ENCODE measurements around the gene PPT2.
A peak's percentile ranks its signal among the peaks of the same experiment; 100 is the strongest.
"Not testable (repeated sequence)": the region's sequence is repeated elsewhere in the genome, so short reads cannot be mapped to it uniquely, and the experiment has no call there.

PPT2 gene

DNA sequence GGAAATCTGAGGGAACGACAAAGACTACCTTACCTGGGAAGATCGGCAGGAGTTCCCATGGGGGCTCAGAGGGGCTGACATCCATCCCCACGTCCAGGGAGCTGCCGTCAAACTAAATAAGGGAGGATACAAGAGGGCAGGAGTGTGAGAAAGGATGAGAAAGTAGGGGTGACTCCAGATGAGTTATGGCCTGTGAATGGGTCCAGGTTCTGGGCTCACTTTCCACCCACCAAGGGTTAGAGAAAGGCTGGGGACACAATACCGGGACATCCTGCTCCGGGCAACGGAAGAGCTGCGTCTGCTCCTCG lies 26.6 kb upstream of the PPT2 start:
- no peak for DNase-seq (ENCODE audit: low read depth)

DNA sequence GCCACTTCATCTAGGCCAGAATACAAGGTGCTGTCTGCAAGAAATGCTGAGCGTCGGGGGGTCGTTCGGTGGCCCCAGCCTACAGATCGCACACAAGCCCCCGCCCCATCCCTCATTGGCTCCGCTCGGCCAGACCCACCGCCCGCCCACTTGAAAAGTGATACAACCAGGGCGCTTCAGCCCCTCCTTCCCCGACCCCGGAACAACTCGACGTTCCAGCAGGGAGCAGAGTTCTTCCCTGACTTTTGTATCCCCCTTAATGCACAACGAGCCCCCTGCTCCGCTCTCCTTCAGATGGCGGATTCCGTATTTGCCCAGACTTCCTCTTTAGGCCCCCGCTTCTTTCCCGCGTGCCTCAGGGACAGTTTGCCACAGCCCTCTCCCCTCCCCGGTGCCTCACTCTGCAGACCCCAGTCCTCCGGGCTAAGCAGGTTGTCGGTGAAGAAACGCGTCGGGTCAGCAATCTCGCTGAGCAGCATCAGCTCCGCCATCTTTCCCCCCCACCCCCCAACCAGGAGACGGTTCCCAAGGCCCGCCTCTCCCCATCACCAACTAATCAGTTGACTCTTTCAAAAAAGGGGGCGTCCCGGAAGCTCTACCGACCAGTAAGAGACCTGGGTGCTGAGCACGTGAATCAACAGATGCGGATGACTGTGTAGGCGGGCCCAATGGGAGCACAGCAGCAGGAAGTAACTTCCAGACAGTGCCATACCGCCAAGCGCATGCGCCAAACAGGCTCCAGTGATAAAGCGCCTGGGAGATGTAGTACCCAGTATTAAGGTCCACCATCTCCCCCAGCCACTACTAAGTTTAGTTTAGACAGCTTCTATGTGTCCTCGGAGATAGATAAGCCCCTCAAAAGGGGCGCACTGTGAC lies 26.0 kb upstream of the PPT2 start, which contains the start of gene ATF6B:
TSS of gene ATF6B (minus strand) at position 530 of the 876 bp plus-strand sequence. CDS start at position 491, 39 bp downstream.
- DNase-seq (ENCODE audit: low read depth) = peak; percentile 94

DNA sequence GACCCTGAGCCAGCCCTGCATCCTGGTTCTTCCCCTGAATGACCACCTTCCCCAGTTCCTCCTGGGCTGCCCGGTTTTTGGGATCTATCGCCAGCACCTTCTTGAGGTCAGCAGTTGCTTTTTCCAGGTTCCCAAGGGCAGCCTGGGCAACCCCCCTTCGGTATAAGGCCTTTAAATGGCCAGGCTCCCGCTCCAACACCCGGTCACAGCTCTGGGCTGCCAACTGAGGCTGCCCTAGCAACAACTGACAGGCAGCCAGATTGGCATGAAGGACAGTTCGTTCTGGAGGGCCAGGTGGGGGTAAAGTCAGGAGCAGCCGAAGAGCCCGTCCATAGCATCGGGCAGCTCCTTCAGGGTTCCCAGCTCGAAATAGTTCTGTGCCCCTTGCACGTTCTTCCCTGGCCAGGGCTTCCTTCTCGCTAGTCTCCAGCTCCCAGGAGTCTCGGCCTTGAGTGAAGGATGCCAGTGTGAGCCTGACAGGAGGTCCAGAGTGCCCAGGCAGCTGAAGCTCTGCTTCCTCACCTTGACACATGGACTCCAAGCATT lies 25.1 kb upstream of the PPT2 start:
- no peak for DNase-seq (ENCODE audit: low read depth)

DNA sequence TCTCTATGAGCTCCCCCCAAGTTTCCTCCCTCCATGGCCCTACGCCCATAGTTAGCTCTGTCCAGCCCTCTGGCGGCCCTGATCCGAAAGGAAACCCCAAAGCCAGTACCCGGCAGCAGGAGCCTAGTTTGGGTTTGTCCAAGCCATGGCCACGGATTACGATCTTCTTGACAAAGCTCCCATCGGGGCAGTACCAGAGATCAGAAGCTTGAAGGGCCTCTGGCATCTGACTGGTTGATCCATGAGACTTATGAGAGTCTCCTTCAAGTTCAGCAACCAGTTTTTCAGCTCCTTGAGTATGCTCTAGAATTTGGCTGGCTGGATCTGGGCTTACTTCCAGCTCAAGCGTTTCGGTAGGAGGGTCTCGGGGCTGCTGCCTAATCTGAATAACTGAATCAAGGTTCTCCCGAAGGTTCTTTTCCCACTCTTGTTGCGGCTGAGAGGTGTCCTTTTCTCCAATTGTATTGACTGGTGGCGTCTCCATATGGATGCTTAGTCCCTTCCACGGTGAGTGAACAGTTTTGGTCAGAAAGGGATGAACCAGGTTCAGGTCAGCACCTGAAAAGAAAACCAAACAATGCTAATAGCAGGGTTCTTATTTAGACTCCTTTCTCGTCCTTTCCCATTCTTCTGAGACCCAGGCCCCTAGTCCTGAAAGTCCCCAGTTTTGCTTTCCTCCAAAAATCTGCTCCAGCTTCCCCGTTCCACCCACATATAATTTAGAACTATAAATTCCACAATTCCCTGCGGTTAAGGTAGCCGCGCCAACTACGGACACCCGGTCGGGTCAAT lies 24.4 kb upstream of the PPT2 start:
- no peak for DNase-seq (ENCODE audit: low read depth)

DNA sequence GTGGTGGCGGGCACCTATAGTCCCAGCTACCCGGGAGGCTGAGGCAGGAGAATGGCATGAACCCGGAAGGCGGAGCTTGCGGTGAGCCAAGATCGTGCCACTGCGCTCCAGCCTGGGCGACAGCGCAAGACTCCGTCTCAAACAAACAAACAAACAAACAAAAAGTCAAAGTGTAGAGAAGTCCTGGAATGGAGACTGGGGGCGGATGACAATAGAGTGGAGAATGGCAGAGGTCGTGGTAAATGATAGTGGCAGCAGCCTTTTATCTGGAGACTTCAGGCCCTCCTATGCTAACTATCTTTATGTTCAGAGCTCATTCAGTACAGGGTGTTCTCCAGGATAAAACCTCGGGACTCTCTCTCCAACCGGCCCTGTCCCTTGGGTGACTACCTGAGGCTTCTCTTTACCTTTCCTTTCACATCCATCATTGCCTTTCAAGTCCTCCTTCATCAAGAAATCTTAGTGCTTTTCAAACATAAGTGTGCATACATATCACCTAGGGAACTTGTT lies 22.4 kb upstream of the PPT2 start:
- no peak for DNase-seq (ENCODE audit: low read depth)

DNA sequence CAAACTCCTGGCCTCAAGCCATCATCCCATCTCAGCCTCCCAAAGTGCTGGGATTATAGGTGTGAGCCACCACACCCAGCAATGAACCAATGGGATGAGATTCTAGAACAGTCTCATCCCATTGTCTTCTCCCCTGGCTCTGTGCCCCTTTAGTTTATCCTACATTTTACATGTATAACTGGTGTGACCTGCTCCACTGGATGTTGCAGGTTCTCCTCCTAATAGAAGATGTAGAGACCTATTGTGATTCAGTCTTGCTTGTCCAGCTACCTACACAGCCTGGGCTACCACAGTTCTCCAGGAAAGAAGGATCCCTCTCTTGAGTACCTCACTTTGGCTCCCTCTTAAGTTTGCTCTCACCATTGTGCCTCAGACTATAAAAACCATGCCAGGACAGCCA lies 21.8 kb upstream of the PPT2 start:
- no peak for DNase-seq (ENCODE audit: low read depth)

DNA sequence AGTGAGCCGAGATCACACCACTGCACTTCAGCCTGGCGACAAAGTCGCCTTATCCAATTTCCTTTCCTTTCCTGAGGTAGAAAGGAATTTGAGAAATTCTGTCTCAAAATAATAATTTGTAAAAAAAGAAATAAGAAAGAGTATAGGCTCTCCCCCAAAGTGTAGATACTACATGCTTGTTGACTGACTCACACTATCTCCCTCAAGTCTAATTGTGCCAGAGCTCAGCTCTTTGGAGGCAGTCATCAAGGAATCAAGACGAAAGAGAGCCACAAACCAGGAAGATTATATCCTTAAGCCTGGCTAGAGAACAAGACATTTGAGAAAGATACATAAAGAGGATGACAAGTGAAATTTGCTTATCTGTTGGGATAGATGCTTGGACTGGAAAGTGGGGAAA lies 20.2 kb upstream of the PPT2 start:
- DNase-seq (ENCODE audit: low read depth) = no peak

DNA sequence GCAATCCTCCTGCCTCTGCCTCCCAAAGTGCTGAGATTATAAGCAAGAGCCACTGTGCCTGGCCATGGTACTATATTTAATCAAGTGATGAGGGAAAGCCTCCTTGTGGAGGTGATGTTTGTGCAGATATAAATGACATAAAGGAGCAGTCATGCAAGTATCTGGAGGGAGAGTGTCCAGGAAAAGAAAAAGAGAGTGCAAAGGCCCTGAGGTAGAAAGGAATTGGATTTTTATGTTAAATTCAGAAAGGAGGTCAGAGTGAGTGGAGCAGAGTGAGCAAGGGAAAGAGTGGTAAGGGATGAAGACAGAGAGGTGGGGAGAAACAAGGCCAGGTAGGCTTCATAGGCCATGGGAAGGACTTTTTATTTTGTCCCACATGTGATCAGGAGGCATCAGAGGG lies 16.5 kb upstream of the PPT2 start:
- no peak for DNase-seq (ENCODE audit: low read depth)

DNA sequence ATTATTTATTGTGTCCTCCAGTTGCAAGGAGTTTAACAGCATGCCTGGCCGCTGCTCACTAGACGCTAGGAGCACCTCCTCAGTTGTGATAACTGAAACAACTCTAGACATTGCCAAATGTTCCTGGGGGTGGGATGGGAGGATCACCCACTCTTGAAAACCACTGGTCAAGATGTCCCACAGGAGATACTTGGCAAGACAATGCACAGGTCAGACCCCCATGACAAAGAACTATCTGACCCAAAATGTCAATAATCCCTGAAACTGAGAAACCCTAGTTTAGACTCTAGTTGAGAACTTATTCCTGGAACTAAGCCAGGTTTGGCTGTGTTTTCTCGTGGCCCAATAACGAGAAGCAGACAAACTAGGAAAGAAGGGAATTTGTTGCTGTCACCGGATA lies 14.4 kb upstream of the PPT2 start:
- no peak for DNase-seq (ENCODE audit: low read depth)

DNA sequence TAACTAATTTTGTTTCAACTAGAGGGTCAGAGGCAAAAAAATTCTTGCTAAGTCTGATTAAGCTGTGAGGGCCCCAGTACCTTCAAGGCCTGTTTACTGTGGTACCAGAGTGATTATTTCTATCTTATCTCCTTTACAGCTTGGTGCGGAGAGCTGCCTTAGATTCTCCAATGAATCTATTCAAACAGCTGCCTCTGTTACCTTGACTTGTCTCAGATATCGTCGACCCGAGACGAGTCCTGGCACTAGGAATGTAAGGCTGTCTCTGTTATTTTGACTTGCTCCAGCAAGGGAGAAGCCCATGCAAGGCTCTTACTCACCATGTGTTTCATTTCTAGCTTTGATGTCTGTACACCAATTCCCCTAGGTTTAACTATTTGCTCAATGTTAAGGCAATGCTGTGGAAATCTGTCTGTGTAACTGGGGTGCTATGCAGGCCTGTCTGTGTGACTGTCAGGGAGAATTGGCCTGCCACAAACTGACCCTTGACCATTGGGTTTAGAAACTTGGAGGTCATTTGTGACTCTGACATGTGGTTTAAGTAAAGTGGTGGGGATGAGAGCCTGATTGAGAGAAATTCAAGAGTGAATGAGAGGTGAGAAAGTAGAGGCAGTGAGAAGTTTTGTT lies 13.4 kb upstream of the PPT2 start:
- no peak for DNase-seq (ENCODE audit: low read depth)

DNA sequence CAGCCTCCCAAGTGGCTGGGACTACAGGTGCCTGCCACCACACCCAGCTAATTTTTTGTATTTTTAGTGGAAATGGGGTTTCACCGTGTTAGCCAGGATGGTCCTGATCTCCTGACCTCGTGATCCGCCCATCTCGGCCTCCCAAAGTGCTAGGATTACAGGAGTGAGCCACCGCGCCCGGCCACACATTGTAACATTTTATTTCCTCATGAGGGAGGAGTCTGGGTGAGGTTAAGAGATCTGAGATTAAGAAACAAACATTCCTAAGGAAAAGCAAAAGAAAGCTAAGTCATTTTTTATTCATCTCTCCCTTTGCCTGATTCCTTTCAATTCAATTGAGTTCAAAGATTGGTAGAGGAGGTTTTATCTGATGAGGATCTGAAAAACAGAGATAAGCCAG lies 9.7 kb upstream of the PPT2 start:
- DNase-seq (ENCODE audit: low read depth) = not testable (repeated sequence)

DNA sequence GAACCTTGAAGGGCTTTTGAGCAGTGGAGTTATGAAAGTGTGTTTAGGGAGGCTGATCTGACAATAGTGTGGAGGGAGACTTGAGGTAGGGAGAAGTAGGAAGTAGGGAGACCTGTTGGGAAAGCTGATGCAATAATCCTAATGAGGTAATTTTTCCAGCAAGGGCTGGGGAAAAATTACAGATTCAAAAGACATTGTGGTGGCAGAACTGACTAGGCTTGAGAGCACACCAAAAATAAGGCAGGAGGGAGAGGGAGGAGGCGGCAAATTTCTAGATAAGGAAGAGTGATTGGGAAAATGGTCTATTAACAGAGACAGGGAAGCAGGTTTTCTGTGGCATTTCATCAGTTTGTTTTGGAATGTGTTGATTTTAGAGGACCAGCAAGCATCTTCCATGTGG lies 7.7 kb upstream of the PPT2 start:
- no peak for DNase-seq (ENCODE audit: low read depth)

DNA sequence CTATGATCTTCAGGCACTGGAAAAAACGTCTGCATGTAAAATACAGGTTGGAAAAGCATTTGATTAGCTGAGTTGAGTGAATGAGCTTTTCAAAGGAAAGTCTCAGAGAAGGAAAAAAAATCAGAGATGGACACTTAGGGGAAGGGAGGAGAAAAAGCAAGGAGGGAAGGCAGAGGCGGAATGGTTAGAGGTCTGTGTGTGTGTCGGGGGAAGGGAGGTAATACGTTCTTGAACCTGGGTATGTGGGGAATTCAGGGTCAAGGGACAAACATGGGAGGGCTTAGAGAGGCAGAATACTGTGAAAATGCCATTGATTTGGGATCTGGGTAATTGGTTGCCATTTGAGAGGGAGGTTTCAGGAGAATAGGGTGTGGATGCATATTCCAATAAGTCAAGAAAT lies 7.3 kb upstream of the PPT2 start:
- DNase-seq (ENCODE audit: low read depth) = no peak

DNA sequence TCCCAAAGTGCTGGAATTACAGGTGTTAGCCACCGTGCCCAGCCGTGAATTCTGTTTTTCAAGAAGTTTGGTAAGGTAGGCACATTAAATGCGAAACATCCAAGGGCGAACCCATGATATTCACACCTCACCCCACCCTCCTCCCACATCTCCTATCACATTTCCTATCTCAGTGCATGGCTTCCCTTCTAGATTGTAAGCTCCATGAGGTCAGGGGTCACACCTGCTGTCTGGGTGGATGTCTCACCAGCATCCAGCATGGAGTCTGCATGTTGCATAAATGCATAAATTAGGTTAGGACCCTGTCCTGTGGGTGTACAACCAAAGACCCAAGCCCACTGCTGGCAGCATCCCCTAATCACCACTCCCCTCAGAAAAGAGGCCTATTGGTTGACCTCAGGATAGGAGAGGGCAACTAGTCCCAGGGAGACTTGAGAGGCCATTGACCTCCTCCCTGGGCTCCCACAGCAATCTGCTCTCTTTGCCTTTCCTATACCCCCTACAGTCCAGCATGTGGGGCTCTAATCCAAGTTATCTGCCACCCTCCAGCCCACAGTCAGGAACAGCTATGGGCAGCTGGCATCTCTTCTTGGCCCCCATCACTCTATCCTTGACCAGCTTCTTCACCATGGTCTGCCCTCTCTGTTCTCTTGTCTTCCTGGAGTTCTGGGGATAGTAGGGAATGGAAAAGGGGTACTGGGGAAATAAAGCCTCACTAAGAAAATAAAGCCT lies 6.4 kb upstream of the PPT2 start:
- no peak for DNase-seq (ENCODE audit: low read depth)

DNA sequence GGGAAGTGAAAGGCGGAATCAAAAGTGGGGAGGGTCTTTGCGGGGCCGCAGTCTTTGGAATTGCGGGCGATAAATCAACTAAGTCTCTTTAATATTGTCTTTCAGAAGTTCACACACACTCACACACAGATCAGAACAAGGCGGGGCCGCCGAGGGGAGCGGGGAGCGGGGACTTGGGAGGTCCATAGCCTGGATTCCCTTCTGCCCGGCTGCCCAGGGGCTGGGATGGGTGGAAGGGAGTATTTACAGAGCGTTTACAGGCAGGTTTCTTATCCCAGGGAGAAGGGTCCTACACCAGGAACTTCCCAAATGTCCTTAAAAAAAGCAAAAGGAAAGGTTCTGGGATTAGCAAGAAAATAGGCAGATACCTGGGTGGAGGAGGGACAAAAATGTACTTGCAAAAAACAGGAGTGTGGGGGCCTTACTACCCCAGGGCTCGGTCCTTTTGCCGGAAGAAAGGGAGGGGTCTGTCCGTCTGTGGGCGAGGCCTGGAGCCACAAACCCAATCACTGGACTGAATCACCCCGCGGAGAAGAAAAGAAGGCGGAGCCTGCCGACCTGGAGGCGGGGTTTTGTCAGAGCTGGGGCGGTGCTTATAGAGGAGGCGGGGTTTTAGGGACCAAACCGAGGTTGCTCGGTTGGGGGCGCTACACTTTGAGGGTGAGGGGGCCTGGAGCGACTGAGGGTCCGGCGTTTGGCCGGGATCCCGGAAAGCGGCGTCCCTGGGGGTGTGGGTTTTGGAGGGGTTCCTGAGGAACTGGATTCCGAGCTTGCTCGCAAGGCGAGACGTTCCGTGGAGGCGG lies 5.5 kb upstream of the PPT2 start:
- no peak for DNase-seq (ENCODE audit: low read depth)

DNA sequence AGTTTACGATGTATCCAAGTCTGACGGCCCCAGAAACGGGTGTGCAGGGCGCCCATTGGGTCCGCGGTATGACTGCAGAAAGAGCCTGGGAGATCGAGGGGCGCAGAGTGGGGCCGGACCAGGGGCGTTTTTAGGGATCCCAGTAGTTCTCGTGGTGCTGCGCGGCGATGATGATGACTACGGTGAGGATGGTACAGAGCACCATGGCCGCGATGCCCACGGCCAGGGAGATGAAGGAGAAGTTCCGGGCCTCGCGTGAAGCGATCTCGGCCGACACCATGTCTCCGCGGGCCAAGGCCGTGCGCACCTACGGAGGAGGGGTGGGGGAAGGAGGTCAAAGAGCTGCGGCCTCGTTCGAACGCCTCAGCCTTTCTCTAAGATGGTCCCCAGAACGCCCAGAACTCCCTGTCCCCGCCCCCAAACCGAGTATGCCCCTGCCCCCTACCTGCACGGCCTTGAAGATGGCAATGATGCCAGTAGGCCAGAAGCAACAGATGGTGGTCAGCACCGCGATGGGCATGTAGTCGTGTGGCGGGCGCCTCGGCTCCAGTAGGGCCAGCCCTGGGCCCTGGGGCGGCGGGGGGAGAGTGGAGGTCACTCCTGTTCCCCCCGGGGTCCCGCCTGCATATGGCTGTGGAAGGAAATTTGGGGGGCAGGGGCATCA lies 4.7 kb upstream of the PPT2 start:
- DNase-seq (ENCODE audit: low read depth) = no peak

DNA sequence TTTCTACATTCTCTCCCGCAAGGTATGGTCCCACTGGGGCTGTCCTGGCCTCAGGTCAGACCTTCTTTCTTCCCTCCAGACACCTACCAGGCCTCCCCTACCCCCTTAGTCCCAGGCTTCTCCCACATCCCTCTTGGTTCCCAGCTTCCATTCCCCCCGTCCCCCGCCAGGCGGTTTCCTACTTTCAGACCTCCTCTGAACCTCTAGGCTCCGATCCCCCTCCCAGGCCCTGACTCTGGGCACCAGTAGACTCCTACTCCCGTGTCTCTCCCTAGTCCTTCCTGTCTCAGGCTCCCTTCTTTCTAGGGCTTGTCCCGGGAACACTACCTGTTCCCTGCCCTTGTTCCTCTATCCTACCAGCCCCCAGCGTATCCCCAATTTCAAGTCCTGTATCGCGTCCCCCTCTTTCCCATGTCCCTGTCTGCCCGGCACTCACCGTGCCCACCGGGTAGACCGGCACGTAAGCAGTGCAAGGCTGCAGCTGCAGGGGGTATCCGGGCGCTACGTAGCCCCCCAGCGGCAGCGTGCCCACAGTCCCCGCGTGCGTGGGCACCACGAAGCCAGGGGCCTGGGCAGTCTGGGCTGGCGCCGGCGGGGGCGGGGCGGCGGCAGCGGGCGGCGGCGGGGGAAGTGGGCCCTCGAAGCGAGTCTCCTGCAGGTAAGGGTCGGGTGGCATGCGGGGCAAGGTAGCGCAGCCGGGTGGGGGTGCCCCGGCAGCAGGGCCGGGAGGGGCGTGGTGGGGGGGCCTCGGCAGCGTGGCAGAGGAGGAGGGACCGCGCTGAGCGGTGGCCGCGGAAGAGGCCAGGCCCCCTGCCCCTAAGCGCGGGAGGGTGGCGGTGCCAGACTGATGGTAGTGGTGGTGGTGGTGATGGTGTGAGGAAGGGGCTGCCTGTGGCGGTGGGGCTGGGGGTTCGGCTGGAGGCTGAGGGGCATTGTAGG lies 3.7 kb upstream of the PPT2 start:
- DNase-seq (ENCODE audit: low read depth) = no peak

DNA sequence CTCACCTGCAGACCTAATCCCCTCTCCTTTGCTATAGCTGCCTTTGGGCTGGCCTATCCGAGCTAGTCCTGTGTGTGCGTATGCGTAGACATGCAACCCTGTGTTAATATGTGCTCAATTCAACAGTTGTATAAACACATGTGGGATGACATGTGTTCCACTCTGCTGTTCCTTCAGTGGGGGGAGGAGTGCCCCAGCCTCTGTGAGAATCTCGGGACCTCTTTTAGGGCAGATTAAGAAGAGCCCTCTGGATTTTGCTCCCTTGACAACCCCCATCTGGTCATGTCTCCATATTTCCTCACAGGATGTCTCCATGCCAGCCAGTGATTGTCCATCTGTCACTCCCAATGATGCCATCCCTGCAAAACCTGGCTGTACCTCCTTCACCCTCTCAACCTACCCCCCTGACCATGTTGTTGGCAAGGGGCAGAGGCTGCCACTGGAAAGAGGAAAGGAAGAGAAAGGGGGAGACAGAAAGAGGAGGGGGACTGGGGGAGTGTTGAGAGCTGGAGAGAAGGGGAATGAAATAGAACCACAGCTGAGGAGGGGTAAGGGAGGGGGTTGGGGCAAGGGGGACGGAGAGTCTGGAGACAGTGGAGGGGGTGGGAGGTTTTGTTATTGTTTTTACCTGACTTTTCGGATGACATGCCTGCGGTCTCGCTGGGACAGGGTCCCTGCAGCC lies 2.6 kb upstream of the PPT2 start:
- no peak for DNase-seq (ENCODE audit: low read depth)

Measured in HS-5 (cell line).